Liver (tissue), 9 donors: ENCODE data around the gene MFNG. TPM values are rescaled to one million over a fixed set of nuclear protein-coding genes. Genes with fewer than 3 reads are reported as not detected.

Experiments
- DNase-seq: peaks from one replicate; pipeline ENCODE4 v3.0.0-alpha.2; 2017; ENCODE audit warnings: low spot score
- H3K27ac ChIP-seq, 2 donors: one replicate each; pipeline ENCODE4 v1.7.0; 2013; ENCODE audit warnings: inconsistent platforms in 2 of 2, low read length in 2 of 2, control low read depth in 1 of 2, low read depth in 1 of 2, mild to moderate bottlenecking in 1 of 2
- H3K27me3 ChIP-seq, 4 donors: one replicate each; pipeline versions ENCODE4 v1.6.1 to v1.7.0; 2013; ENCODE audit warnings: low read length in 3 of 4, inconsistent platforms in 1 of 4, mild to moderate bottlenecking in 1 of 4, moderate library complexity in 1 of 4; ENCODE audit not compliant: control insufficient read depth in 4 of 4, insufficient read depth in 4 of 4
- H3K36me3 ChIP-seq, 4 donors: one replicate each; pipeline versions ENCODE4 v1.6.1 to v1.7.0; 2013; ENCODE audit warnings: low read length in 3 of 4, mild to moderate bottlenecking in 3 of 4, low read depth in 1 of 4, moderate library complexity in 1 of 4; ENCODE audit not compliant: control insufficient read depth in 4 of 4, insufficient read depth in 3 of 4
- H3K4me1 ChIP-seq, 4 donors: one replicate each; pipeline versions ENCODE4 v1.6.1 to v1.7.0; 2013; ENCODE audit warnings: low read length in 3 of 4, mild to moderate bottlenecking in 3 of 4, moderate library complexity in 1 of 4; ENCODE audit not compliant: control insufficient read depth in 4 of 4, insufficient read depth in 4 of 4
- H3K4me3 ChIP-seq, 3 donors: one replicate each; pipeline versions ENCODE4 v1.6.1 to v1.7.0; 2013; ENCODE audit warnings: low read length in 3 of 3, control low read depth in 1 of 3, low read depth in 1 of 3, mild to moderate bottlenecking in 1 of 3
- H3K9ac ChIP-seq, 2 donors: one replicate each; pipeline ENCODE4 v1.7.0; 2013; ENCODE audit warnings: low read length in 2 of 2, mild to moderate bottlenecking in 2 of 2, moderate library complexity in 2 of 2, control low read depth in 1 of 2, low read depth in 1 of 2
- H3K9me3 ChIP-seq, 4 donors: one replicate each; pipeline versions ENCODE4 v1.6.1 to v1.7.0; 2013; ENCODE audit warnings: low read length in 3 of 4; ENCODE audit not compliant: control insufficient read depth in 4 of 4
- CTCF ChIP-seq: fragments of 150-350 bp; IDR thresholded peaks from 2 replicates; pipeline ENCODE4 v1.5.1; 2017; ENCODE audit warnings: improper control_type of control experiment, low read depth, low read length; ENCODE audit not compliant: missing input control
- EGR1 ChIP-seq, 2 donors: IDR thresholded peaks; 2 replicates each; pipeline ENCODE4 v1.6.1; 2016 to 2018; ENCODE audit warnings: antibody characterized with exemption in 2 of 2, low read depth in 2 of 2
- FOXA1 ChIP-seq: IDR thresholded peaks from 2 replicates; pipeline ENCODE4 v1.6.1; 2016; ENCODE audit warnings: antibody characterized with exemption
- FOXA2 ChIP-seq: IDR thresholded peaks from 2 replicates; pipeline ENCODE4 v1.6.1; 2016; ENCODE audit warnings: antibody characterized with exemption
- GABPA ChIP-seq, 2 donors: IDR thresholded peaks in 1 of 2; conservative IDR thresholded peaks in 1 of 2; 2 replicates each; pipeline ENCODE4 v1.6.1; 2016; ENCODE audit warnings: antibody characterized with exemption in 2 of 2, mild to moderate bottlenecking in 1 of 2, moderate library complexity in 1 of 2
- HNF4G ChIP-seq: IDR thresholded peaks from 2 replicates; pipeline ENCODE4 v1.6.1; 2016; ENCODE audit warnings: antibody characterized with exemption
- JUND ChIP-seq, 2 donors: IDR thresholded peaks; 2 replicates each; pipeline ENCODE4 v1.6.1; 2016; ENCODE audit warnings: antibody characterized with exemption in 2 of 2
- MAX ChIP-seq: IDR thresholded peaks from 2 replicates; pipeline ENCODE4 v1.6.1; 2016; ENCODE audit warnings: antibody characterized with exemption
- NR2F2 ChIP-seq: IDR thresholded peaks from 2 replicates; pipeline ENCODE4 v1.6.1; 2016; ENCODE audit warnings: antibody characterized with exemption
- RAD21 ChIP-seq, 2 donors: IDR thresholded peaks; 2 replicates each; pipeline ENCODE4 v1.6.1; 2016; ENCODE audit warnings: antibody characterized with exemption in 2 of 2, mild to moderate bottlenecking in 2 of 2
- RXRA ChIP-seq, 2 donors: IDR thresholded peaks; 2 replicates each; pipeline ENCODE4 v1.6.1; 2017 to 2018; ENCODE audit warnings: antibody characterized with exemption in 2 of 2, mild to moderate bottlenecking in 1 of 2
- SP1 ChIP-seq: IDR thresholded peaks from 2 replicates; pipeline ENCODE4 v1.6.1; 2018; ENCODE audit warnings: antibody characterized with exemption, mild to moderate bottlenecking
- TAF1 ChIP-seq: conservative IDR thresholded peaks from 2 replicates; pipeline ENCODE4 v1.6.1; 2016; ENCODE audit warnings: antibody characterized with exemption, mild to moderate bottlenecking
- YY1 ChIP-seq: IDR thresholded peaks from 2 replicates; pipeline ENCODE4 v1.6.1; 2016; ENCODE audit warnings: antibody characterized with exemption, mild to moderate bottlenecking
- WGBS: extraction: QIAGEN DNeasy Blood & Tissue Kit; methylation state at CpG from one replicate; pipeline ENCODE4 v1.1.7; 2013; 5-methylcytosine and 5-hydroxymethylcytosine counted together
- polyA plus RNA-seq, 2 donors: library from polyadenylated mRNA; stranded (reverse) in 1 of 2; unstranded in 1 of 2; fragments of 200-250 nt in 1 of 2; fragments of >200 nt in 1 of 2; fragmentation: Nextera tagmentation in 1 of 2; extraction: Ambion mirVana in 1 of 2; gene quantifications; one replicate each; pipeline versions ENCODE4 v1.2.1 to v1.2.3, GENCODE V29; 2013 to 2015
- total RNA-seq, 2 donors: library from RNA; depleted of rRNA; stranded (reverse); fragments of >200 nt; gene quantifications; one replicate each; pipeline ENCODE4 v1.2.3, GENCODE V29; 2014
- TF ChIP-seq, protein P1 (sequence below): IDR thresholded peaks from 2 replicates; pipeline ENCODE4 v1.6.1; 2016; ENCODE audit warnings: antibody characterized with exemption
- TF ChIP-seq, protein P2 (sequence below): IDR thresholded peaks from 2 replicates; pipeline ENCODE4 v1.6.1; 2016; ENCODE audit warnings: antibody characterized with exemption, mild to moderate bottlenecking
- donor health status: healthy.
- donor health status: healthy.
- donor health status: healthy.
- donor health status: healthy.
- donor health status: healthy.

The MFNG gene
- total and polyA plus RNA-seq, 4 donors, result 5.0 to 10.7 (median 7.4) TPM

- Histone ChIP-seq H3K36me3 (no peaks in the 10 kb centered on the region), H3K27me3 (peaks cover 0 to 7% (median 5%) of the 10 kb centered on the region in 4 donors), H3K9me3 (no peaks in the 10 kb centered on the region), H3K9ac (no peak overlapping the region), H3K4me3 (peak overlapping the region in 1 of 3 donors; percentile 24), H3K27ac (no peak overlapping the region), H3K4me1 (peaks cover 4 to 11% (median 6%) of the 10 kb centered on the region in 4 donors)
- 4% methylated on average over 70 of the region's 70 CpGs for WGBS
- TF ChIP-seq RXRA (IDR thresholded peaks at IDR 0.05) (no peak), YY1 (no peak), GABPA (IDR thresholded peaks at IDR 0.05 in 1 of 2, conservative IDR thresholded peaks at IDR 0.05 in 1 of 2) (no peak), FOXA2 (no peak), NR2F2 (no peak), CTCF (no peak), TAF1 (no peak), SP1 (no peak), JUND (IDR thresholded peaks at IDR 0.05) (no peak), EGR1 (IDR thresholded peaks at IDR 0.05; ENCODE audit: low read depth in 2 of 2) (no peak), RAD21 (IDR thresholded peaks at IDR 0.05) (no peak)
- TF ChIP-seq, protein P1, sequence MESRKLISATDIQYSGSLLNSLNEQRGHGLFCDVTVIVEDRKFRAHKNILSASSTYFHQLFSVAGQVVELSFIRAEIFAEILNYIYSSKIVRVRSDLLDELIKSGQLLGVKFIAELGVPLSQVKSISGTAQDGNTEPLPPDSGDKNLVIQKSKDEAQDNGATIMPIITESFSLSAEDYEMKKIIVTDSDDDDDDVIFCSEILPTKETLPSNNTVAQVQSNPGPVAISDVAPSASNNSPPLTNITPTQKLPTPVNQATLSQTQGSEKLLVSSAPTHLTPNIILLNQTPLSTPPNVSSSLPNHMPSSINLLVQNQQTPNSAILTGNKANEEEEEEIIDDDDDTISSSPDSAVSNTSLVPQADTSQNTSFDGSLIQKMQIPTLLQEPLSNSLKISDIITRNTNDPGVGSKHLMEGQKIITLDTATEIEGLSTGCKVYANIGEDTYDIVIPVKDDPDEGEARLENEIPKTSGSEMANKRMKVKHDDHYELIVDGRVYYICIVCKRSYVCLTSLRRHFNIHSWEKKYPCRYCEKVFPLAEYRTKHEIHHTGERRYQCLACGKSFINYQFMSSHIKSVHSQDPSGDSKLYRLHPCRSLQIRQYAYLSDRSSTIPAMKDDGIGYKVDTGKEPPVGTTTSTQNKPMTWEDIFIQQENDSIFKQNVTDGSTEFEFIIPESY, result no peak
- TF ChIP-seq, protein P2, sequence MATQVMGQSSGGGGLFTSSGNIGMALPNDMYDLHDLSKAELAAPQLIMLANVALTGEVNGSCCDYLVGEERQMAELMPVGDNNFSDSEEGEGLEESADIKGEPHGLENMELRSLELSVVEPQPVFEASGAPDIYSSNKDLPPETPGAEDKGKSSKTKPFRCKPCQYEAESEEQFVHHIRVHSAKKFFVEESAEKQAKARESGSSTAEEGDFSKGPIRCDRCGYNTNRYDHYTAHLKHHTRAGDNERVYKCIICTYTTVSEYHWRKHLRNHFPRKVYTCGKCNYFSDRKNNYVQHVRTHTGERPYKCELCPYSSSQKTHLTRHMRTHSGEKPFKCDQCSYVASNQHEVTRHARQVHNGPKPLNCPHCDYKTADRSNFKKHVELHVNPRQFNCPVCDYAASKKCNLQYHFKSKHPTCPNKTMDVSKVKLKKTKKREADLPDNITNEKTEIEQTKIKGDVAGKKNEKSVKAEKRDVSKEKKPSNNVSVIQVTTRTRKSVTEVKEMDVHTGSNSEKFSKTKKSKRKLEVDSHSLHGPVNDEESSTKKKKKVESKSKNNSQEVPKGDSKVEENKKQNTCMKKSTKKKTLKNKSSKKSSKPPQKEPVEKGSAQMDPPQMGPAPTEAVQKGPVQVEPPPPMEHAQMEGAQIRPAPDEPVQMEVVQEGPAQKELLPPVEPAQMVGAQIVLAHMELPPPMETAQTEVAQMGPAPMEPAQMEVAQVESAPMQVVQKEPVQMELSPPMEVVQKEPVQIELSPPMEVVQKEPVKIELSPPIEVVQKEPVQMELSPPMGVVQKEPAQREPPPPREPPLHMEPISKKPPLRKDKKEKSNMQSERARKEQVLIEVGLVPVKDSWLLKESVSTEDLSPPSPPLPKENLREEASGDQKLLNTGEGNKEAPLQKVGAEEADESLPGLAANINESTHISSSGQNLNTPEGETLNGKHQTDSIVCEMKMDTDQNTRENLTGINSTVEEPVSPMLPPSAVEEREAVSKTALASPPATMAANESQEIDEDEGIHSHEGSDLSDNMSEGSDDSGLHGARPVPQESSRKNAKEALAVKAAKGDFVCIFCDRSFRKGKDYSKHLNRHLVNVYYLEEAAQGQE, result no peak
- no peak for DNase-seq
Measured at GRCh38 chr22:37419969-37420685, 66.1 kb downstream of the MFNG start.

- Histone ChIP-seq H3K27me3 (peaks cover 0 to 7% (median 5%) of the 10 kb centered on the region in 4 donors), H3K27ac (no peak overlapping the region), H3K9me3 (no peaks in the 10 kb centered on the region), H3K4me3 (peak overlapping the region in 1 of 3 donors; percentile 24), H3K9ac (no peak overlapping the region), H3K36me3 (no peaks in the 10 kb centered on the region), H3K4me1 (peaks cover 4 to 11% (median 6%) of the 10 kb centered on the region in 4 donors)
- 30% methylated on average over 43 of the region's 43 CpGs for WGBS
- TF ChIP-seq MAX (no peak), GABPA (IDR thresholded peaks at IDR 0.05 in 1 of 2, conservative IDR thresholded peaks at IDR 0.05 in 1 of 2) (no peak), FOXA2 (no peak), RAD21 (IDR thresholded peaks at IDR 0.05) (no peak), CTCF (no peak), FOXA1 (no peak), NR2F2 (no peak), HNF4G (no peak)
- DNase-seq, result no peak
Measured at GRCh38 chr22:37419370-37419968, 66.7 kb downstream of the MFNG start.
